ENCODE results near the gene RXFP3.
"Not testable (repeated sequence)": the region's sequence is repeated elsewhere in the genome, so short reads cannot be mapped to it uniquely, and the experiment has no call there.

Gene RXFP3

DNA sequence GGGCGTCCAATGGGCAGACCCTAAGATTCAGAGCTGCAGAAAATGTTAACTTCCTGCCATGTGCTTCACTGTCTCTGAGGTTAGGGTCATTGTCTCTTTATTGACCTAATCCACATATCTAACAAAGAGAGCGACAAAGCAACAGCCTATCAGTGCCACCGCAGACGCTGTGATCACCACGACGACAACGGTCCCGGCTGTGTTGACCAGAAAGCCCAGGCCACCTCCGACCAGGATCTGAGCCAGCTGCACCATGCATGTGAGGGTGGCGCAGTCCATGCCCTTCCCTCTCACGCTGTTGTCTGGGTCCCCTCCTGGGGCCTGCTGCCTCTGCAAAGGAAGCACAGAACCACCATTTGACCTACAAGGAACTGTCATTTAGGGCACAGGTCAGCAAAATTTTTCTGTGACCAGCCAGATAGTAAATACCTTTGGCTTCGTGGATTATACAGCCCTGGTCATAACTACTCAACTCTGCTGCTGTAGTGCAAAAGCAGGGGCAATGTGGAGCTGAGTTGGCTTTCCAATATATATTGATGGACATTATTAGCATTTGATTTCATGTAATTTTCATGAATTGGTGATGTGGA lies 8.5 kb downstream of the RXFP3 start:
- TF ChIP-seq, protein P1, sequence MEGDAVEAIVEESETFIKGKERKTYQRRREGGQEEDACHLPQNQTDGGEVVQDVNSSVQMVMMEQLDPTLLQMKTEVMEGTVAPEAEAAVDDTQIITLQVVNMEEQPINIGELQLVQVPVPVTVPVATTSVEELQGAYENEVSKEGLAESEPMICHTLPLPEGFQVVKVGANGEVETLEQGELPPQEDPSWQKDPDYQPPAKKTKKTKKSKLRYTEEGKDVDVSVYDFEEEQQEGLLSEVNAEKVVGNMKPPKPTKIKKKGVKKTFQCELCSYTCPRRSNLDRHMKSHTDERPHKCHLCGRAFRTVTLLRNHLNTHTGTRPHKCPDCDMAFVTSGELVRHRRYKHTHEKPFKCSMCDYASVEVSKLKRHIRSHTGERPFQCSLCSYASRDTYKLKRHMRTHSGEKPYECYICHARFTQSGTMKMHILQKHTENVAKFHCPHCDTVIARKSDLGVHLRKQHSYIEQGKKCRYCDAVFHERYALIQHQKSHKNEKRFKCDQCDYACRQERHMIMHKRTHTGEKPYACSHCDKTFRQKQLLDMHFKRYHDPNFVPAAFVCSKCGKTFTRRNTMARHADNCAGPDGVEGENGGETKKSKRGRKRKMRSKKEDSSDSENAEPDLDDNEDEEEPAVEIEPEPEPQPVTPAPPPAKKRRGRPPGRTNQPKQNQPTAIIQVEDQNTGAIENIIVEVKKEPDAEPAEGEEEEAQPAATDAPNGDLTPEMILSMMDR (IDR thresholded peaks at IDR 0.05; ENCODE audit: low read depth, low read length): no peak

DNA sequence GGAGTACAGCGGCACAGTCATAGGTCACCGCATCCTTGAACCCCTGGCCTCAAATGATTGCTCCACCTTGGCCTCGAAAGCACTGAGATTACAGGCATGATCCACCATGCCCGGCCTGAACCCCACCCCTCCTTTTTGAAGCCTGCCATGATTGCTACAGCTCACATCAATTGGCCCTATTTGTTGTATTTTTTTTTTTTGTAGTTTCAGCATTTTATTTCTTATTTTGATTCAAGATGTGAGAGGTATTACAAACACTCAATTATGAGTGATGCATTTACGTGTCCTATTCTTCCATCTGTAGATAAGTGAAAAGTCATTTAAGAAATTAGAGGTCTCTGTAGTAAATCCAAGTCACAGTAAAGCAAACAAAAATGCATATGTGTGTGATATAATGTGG lies 16.0 kb downstream of the RXFP3 start:
- not testable (repeated sequence) for DNase-seq (ENCODE audit: extremely low read depth, low read depth)

More for the DNA sequence above, 8.5 kb downstream of the RXFP3 start:
- DNase-seq (ENCODE audit: extremely low read depth, low read depth): no peak

DNA sequence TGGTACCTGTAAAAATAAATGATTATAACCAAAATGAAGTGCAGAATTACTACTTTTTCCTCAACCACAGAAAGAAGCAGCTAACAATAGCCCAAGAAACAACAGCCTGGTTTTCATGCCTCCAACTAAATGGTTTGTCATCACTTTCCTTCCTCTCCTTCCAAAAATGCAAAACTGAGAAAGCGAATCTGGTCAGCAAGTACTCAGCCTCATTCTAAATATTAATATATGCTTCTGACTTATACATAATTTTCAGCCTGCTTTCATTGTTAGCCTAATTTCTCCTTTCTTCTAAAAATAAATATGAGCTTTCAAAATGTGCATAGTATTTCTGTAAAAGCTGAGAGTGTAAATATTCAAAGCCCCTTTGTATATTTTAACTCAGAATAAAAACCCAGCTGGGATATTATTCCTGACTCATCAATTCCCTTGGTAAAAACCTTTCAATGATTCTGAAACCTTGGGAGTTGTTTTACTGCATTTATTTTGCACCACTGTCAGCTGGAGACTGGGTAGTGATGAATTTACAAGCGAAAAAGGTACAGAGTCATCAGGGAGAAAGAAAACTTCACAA lies 21.5 kb downstream of the RXFP3 start:
- DNase-seq (ENCODE audit: extremely low read depth, low read depth): no peak
- TF ChIP-seq, protein P1 (IDR thresholded peaks at IDR 0.05; ENCODE audit: low read depth, low read length): no peak

DNA sequence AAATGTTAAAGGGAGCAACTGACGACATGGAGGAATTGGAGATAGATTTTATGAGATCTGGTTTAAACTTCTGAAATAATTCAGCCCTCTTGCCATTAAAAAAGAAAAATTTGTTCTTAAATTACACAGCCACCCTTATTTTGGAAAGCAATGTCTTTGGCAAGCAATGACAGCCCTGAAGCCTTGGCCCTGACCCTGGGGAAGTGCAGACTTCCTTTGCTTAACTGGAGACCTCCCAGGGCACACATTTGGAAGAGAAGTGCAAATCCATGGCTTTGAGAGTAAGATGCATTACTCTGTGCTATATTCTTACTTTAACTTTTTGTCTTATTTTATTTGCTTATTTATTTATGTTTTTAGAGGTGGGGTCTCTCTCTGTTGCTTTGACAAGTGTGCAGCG lies 22.0 kb downstream of the RXFP3 start:
- TF ChIP-seq, protein P1 (IDR thresholded peaks at IDR 0.05; ENCODE audit: low read depth, low read length): no peak
- DNase-seq (ENCODE audit: extremely low read depth, low read depth): no peak

DNA sequence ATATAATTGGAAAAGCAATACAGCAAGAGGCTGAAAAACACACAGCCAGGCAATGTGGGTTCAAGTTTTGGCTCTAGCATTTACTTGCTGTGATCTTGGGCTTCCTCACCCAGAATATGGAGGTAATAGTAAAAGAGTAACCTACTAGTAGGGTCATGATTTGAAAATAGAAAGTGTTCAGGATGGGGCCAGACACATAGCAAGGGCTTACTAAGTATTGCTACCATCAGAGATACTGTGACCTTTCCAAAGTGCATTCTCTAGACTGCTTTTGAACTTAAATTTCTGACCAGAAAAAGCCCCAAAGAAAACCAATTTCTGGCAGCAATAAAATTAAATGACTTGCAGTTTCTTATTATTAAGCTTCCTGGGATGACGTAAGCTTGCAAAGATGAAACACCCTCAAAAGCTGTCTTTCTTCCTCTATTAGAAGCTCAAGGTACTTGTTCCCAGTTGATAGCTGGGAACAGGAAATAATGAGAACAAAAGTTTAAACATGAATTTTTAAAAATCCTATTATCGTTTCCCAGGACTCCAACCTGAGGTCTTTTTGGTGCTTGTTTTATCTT lies 28.0 kb downstream of the RXFP3 start:
- DNase-seq (ENCODE audit: extremely low read depth, low read depth): no peak
- TF ChIP-seq, protein P1 (IDR thresholded peaks at IDR 0.05; ENCODE audit: low read depth, low read length): no peak

DNA sequence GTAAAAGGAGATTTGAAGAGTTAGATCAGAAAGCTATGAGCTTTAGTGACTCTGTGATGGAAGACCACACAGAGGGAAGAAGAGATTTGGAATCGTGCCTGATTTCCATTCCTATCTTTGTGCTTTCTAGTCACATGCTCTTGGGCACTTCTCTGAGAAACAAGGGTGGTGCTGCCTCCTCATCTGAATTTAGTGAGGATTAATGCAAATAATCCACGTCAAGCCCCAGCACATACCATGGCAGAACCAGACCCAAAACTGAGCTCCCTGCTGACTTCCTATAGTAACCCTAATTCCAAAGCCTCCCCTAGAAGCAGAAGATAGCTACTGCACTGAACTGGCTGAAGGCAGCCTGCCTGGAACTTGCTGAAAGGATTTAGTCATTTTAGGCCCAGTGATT lies 30.6 kb downstream of the RXFP3 start:
- no peak for DNase-seq (ENCODE audit: extremely low read depth, low read depth)
- TF ChIP-seq, protein P1 (IDR thresholded peaks at IDR 0.05; ENCODE audit: low read depth, low read length): no peak

DNA sequence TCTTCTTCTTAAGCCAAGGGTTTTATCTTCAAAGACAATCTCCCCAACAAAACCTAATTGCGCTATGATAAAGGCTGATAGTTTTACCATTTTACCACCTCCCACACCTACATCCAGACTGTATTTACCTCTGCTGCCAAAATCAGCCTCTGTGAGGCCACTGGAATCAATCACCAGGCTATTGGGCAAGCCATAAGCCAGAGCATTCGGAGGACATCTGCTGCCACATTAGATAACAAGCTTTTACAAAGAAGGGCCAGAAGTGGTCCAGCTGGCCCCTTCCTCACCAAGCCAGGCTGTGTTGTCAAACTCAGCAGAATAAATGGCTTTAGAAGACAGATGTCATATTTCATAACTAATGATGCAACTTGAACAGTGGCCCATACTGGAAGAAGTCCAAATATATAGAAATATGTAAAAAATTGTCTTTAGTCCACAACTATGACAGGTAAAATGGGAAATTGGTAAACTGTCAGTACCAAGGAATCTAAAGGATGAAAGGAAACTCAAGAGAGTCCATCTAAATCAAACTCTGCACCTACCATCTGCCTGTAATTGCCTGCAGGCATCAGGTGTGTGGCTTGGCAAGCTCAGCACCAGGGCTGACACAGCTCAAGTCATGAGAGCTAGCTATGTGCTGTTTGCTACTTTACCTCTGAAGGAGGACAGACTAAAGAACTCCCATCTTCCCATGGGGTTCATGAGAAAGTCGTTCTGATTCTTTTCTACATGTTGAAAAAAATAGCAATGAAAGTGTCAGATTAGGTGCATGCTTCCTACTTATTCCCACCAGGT lies 32.2 kb downstream of the RXFP3 start:
- no peak for DNase-seq (ENCODE audit: extremely low read depth, low read depth)
- TF ChIP-seq, protein P1 (IDR thresholded peaks at IDR 0.05; ENCODE audit: low read depth, low read length): no peak
